Sigmoid colon (tissue), 4 donors: ENCODE results near the gene ACACA.

Source experiments
- CTCF ChIP-seq, 4 experiments: fragments of 450-650 bp in 3 of 4; fragments of 200-600 bp in 1 of 4; IDR thresholded peaks; one replicate each; pipeline ENCODE4 v1.5.1; 2016 to 2019; ENCODE audit warnings: antibody characterized with exemption in 4 of 4, mild to moderate bottlenecking in 3 of 4, moderate library complexity in 2 of 4
- POLR2A ChIP-seq, 2 donors: fragments of 450-650 bp; IDR thresholded peaks; one replicate each; pipeline ENCODE4 v1.6.1; 2016; ENCODE audit warnings: antibody characterized with exemption in 2 of 2, mild to moderate bottlenecking in 2 of 2, moderate library complexity in 2 of 2
- POLR2AphosphoS5 ChIP-seq, 4 donors: sonication (generic); formaldehyde crosslinking; IDR thresholded peaks; one replicate each; pipeline ENCODE4 v1.6.1; 2017; ENCODE audit warnings: antibody characterized with exemption in 4 of 4

GRCh38 chr17:37135576-37135975 lies 271.1 kb downstream of the ACACA start:
- TF ChIP-seq POLR2AphosphoS5 (IDR thresholded peaks at IDR 0.05) (no peak), POLR2A (IDR thresholded peaks at IDR 0.05) (no peak), CTCF (IDR thresholded peaks at IDR 0.05) (no peak)
